ENCODE results near the gene DDAH2.

Gene DDAH2

GRCh38 chr6:31737315-31737990 lies 8.4 kb upstream of the DDAH2 start:
- Histone ChIP-seq H3K79me2 (ENCODE audit: insufficient read depth, low read length) (peaks cover 10% of the 10 kb centered on the region; the same call in 1 of the 2 replicates), H3K4me3 (ENCODE audit: low read depth, low read length, poor library complexity, severe bottlenecking) (peak overlapping the region; percentile 68), H3K4me1 (ENCODE audit: insufficient read depth, low read length, severe bottlenecking) (peaks cover 55% of the 10 kb centered on the region), H2AFZ (ENCODE audit: low read length) (no peak overlapping the region), H3F3A (ENCODE audit: insufficient read depth, low read length) (0 out of 2 replicates have a peak, but pooled peaks cover 3% of the 10 kb centered on the region), H4K20me1 (ENCODE audit: insufficient read depth, low read length) (no peaks in the 10 kb centered on the region), H3K9ac (ENCODE audit: low read length) (peak overlapping the region; percentile 87), H3K27me3 (ENCODE audit: insufficient read depth, low read length) (no peaks in the 10 kb centered on the region), H3K4me2 (ENCODE audit: low read length) (peak overlapping the region; percentile 79), H3K9me2 (ENCODE audit: low read depth, low read length) (no peaks in the 10 kb centered on the region), H3K36me3 (ENCODE audit: insufficient read depth, low read length) (peaks cover 31% of the 10 kb centered on the region), H3K27ac (ENCODE audit: low read depth, low read length, poor library complexity, severe bottlenecking) (peak overlapping the region; percentile 94), H3K9me3 (ENCODE audit: low read length) (no peaks in the 10 kb centered on the region)
- TF ChIP-seq EZH2 (IDR thresholded peaks at IDR 0.05; ENCODE audit: borderline replicate concordance, low read length) (no peak), CTCF (IDR thresholded peaks at IDR 0.05; ENCODE audit: low read length) (no peak)

GRCh38 chr6:31736768-31737314 lies 7.7 kb upstream of the DDAH2 start:
- Histone ChIP-seq H3K79me2 (ENCODE audit: insufficient read depth, low read length) (peaks cover 10% of the 10 kb centered on the region; the same call in 1 of the 2 replicates), H2AFZ (ENCODE audit: low read length) (no peak overlapping the region), H3K27ac (ENCODE audit: low read depth, low read length, poor library complexity, severe bottlenecking) (peak overlapping the region; percentile 94)

More at GRCh38 chr6:31736768-31737314, 7.7 kb upstream of the DDAH2 start:
- Histone ChIP-seq H3K36me3 (ENCODE audit: insufficient read depth, low read length) (peaks cover 31% of the 10 kb centered on the region), H3K4me2 (ENCODE audit: low read length) (peak overlapping the region; percentile 79), H4K20me1 (ENCODE audit: insufficient read depth, low read length) (no peaks in the 10 kb centered on the region), H3K9me3 (ENCODE audit: low read length) (no peaks in the 10 kb centered on the region), H3K9me2 (ENCODE audit: low read depth, low read length) (no peaks in the 10 kb centered on the region), H3K4me3 (ENCODE audit: low read depth, low read length, poor library complexity, severe bottlenecking) (peak overlapping the region; percentile 82), H3K9ac (ENCODE audit: low read length) (peak overlapping the region; percentile 87), H3F3A (ENCODE audit: insufficient read depth, low read length) (0 out of 2 replicates have a peak, but pooled peaks cover 3% of the 10 kb centered on the region), H3K4me1 (ENCODE audit: insufficient read depth, low read length, severe bottlenecking) (peaks cover 55% of the 10 kb centered on the region), H3K27me3 (ENCODE audit: insufficient read depth, low read length) (no peaks in the 10 kb centered on the region)
- TF ChIP-seq CTCF (IDR thresholded peaks at IDR 0.05; ENCODE audit: low read length) = no peak
- TF ChIP-seq EZH2 (IDR thresholded peaks at IDR 0.05; ENCODE audit: borderline replicate concordance, low read length) = no peak

Measured in OCI-LY1 (cell line).